Adrenal gland (tissue), 12 donors: ENCODE results near the gene RTKN2. TPM values are rescaled to one million over a fixed set of nuclear protein-coding genes. Genes with fewer than 3 reads are reported as not detected.

Experiments used
- DNase-seq, 7 donors: peaks; one replicate each; pipeline ENCODE4 v3.0.0-alpha.2; 2019 to 2020
- H3K27ac ChIP-seq, 5 donors: fragments of 200-600 bp; sonication (generic) in 4 of 5; 1 replicate in 3 of 5; 2 replicates in 2 of 5; pipeline versions ENCODE4 v1.5.1 to v1.8.0; 2016 to 2020; ENCODE audit warnings: mild to moderate bottlenecking in 1 of 5
- H3K27me3 ChIP-seq: fragments of 200-600 bp; 2 replicates; pipeline ENCODE4 v1.8.0; 2021
- H3K36me3 ChIP-seq, 2 donors: fragments of 200-600 bp; replicated peaks in 1 of 2; 1 replicate in 1 of 2; 2 replicates in 1 of 2; pipeline versions ENCODE4 v1.5.1 to v1.8.0; 2018 to 2022
- H3K4me1 ChIP-seq, 2 donors: fragments of 200-600 bp; replicated peaks in 1 of 2; 1 replicate in 1 of 2; 2 replicates in 1 of 2; pipeline versions ENCODE4 v1.5.1 to v1.8.0; 2018 to 2021
- H3K4me3 ChIP-seq, 4 donors: fragments of 200-600 bp; sonication (generic) in 3 of 4; one replicate each; pipeline ENCODE4 v1.5.1; 2016 to 2018
- H3K9me3 ChIP-seq, 3 donors: fragments of 200-600 bp; sonication (generic) in 1 of 3; replicated peaks in 1 of 3; 1 replicate in 2 of 3; 2 replicates in 1 of 3; pipeline versions ENCODE4 v1.5.1 to v1.8.0; 2016 to 2021
- CTCF ChIP-seq, 6 experiments: fragments of 450-650 bp in 4 of 6; fragments of 200-600 bp in 2 of 6; sonication (generic) in 1 of 6; IDR thresholded peaks; 1 replicate in 5 of 6; 2 replicates in 1 of 6; pipeline versions ENCODE4 v1.5.1 to v1.8.0; 2016 to 2021; ENCODE audit warnings: antibody characterized with exemption in 6 of 6, mild to moderate bottlenecking in 2 of 6, moderate library complexity in 1 of 6
- POLR2A ChIP-seq, 2 donors: fragments of 450-650 bp; IDR thresholded peaks; one replicate each; pipeline ENCODE4 v1.6.1; 2017; ENCODE audit warnings: antibody characterized with exemption in 2 of 2, mild to moderate bottlenecking in 2 of 2, moderate library complexity in 1 of 2
- WGBS, 4 donors: extraction: QIAGEN DNeasy Blood & Tissue Kit in 2 of 4; methylation state at CpG; one replicate each; pipeline versions ENCODE4 v1.1.5 to v1.1.7; 2013 to 2017; 5-methylcytosine and 5-hydroxymethylcytosine counted together
- intact Hi-C, 2 donors: fragments of 100-400 bp; cut with DNase I; formaldehyde crosslinking; loops; one replicate each; pipeline versions ENCODE4 v1.14.1 to v1.15.0; 2022 to 2023
- polyA plus RNA-seq, 3 donors: library from polyadenylated mRNA; stranded (reverse); fragments of 200-250 nt in 2 of 3; fragments of 350-450 nt in 1 of 3; fragmentation: Illumina TruSeq in 1 of 3; extraction: RNeasy Lipid Tissue Mini Kit (QIAGEN cat#74804) in 1 of 3; gene quantifications; one replicate each; pipeline ENCODE4 v1.2.3, GENCODE V29; 2013 to 2014
- total RNA-seq, 9 donors: library from RNA; depleted of rRNA in 4 of 9; stranded (reverse); fragments of >200 nt in 4 of 9; fragments of 120-200 nt in 1 of 9; fragmentation: NEBNext Ultra II Directional in 1 of 9; extraction: Animal tissue kit (Norgen Biotek cat#: 25700) in 1 of 9; gene quantifications; one replicate each; pipeline versions ENCODE4 v1.1.0 to v1.2.4, GENCODE V29; 2013 to 2023
- donor health status: healthy with polysubstance abuse.
- donor health status: Bipolar disorder and iron deficiency.
- donor health status: DM: yes; HTN: yes; CAD: no.
- donor health status: DM: no; HTN: no; CAD: no.
- donor health status: DM: no; HTN: no; CAD: no.
- donor health status: DM: yes; HTN: yes; CAD: no.

RTKN2 gene
- total and polyA plus RNA-seq, 12 donors = 0.07 to 3.4 (median 0.09) TPM; not detected in 4

GRCh38 chr10:62266611-62267010 lies 2.0 kb downstream of the RTKN2 start:
- TF ChIP-seq POLR2A (IDR thresholded peaks at IDR 0.05) (no peak), CTCF (IDR thresholded peaks at IDR 0.05) (no peak)
- Histone ChIP-seq H3K27me3 (peaks cover 3% of the 10 kb centered on the region), H3K27ac (no peak overlapping the region), H3K9me3 (no peaks in the 10 kb centered on the region), H3K4me1 (peaks cover 5 to 9% of the 10 kb centered on the region in 2 donors), H3K36me3 (no peaks in the 10 kb centered on the region), H3K4me3 (no peak overlapping the region)
- no peak for DNase-seq
- 62 to 67% (median 65%) methylated on average over 3 of the region's 3 CpGs for WGBS, 4 donors
- intact Hi-C loops = no loop called here

DNA sequence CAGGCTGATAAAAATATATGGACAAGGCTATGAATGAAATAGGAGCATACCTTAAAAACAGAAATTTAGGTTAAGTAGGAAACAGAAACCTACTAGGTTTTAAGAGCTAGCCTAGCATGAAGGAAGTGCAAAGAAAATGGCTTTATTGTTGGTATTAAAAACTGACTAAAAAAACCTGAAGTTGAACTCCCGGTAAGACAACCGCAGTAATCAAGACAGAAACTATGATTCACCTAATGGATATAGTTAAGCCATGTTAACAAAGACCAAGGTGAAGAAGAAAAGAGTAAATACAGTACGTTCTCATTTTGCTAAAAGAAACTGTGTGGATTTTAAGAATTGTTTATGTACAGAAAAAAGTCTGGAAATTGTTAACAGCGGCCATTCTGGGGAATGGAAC lies 2.5 kb downstream of the RTKN2 start:
- intact Hi-C loops = no loop called here
- no peaks in the 10 kb centered on the region for H3K36me3 ChIP-seq

DNA sequence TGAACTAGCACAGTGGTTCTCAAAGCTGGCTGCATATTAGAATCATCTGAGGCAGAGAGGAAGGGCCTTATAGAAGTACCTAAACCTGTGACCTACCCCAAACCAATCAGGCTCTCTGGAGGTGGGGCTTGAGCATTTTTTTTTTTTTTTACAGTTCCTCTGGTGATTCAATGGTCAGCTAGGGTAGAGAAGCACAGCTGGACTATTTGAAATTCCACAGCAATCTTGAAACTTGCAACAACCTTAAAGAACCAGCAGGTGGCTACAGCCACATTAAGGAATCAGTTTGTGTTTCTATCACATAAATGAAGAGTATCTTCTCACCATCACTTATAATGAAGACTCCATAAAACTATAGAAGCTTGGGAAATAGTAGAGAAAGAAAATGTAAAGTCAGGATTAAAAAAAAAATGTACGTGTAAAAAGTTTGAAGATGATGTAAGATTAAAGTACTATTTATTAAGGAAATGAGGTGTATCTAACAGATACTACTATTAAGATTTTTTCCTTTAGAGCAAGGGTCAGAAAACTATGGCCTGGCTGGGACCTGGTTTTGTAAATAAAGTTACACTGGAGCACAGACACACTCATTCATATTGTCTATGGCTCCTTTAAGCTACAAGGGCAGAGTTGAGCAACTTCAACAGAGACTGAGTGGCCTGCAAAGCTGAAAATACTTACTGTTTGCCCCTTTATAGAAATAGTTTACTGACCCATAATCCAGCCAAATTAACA lies 3.8 kb downstream of the RTKN2 start:
- peak in 1 of 7 donors; percentile 19 for DNase-seq
- Histone ChIP-seq H3K9me3 (no peaks in the 10 kb centered on the region), H3K36me3 (no peaks in the 10 kb centered on the region), H3K27me3 (peaks cover 3% of the 10 kb centered on the region), H3K4me1 (peaks cover 5 to 9% of the 10 kb centered on the region in 2 donors), H3K4me3 (no peak overlapping the region), H3K27ac (no peak overlapping the region)
- intact Hi-C loops = no loop called here
- 13 to 38% (median 28%) methylated on average over 1 of the region's 1 CpG for WGBS, 4 donors
- TF ChIP-seq CTCF (IDR thresholded peaks at IDR 0.05) (peak; percentile 25 to 62 (median 54)), POLR2A (IDR thresholded peaks at IDR 0.05) (no peak)

More for the DNA sequence above, 2.5 kb downstream of the RTKN2 start:
- DNase-seq = no peak
- Histone ChIP-seq H3K9me3 (no peaks in the 10 kb centered on the region), H3K27ac (no peak overlapping the region), H3K4me1 (peaks cover 5 to 9% of the 10 kb centered on the region in 2 donors), H3K27me3 (peaks cover 3% of the 10 kb centered on the region), H3K4me3 (no peak overlapping the region)
- WGBS, 4 donors = 63 to 93% (median 72%) methylated on average over 4 of the region's 4 CpGs
- TF ChIP-seq POLR2A (IDR thresholded peaks at IDR 0.05) (no peak), CTCF (IDR thresholded peaks at IDR 0.05) (no peak)

- intact Hi-C loops = no loop called here
Observed at GRCh38 chr10:62264126-62264525, 4.5 kb downstream of the RTKN2 start.

More at GRCh38 chr10:62264126-62264525, 4.5 kb downstream of the RTKN2 start:
- H3K36me3 ChIP-seq = no peaks in the 10 kb centered on the region
- TF ChIP-seq POLR2A (IDR thresholded peaks at IDR 0.05) (no peak), CTCF (IDR thresholded peaks at IDR 0.05) (no peak)
- no peak for DNase-seq
- H3K27me3 ChIP-seq = peaks cover 3% of the 10 kb centered on the region
- peaks cover 5 to 9% of the 10 kb centered on the region in 2 donors for H3K4me1 ChIP-seq
- no peaks in the 10 kb centered on the region for H3K9me3 ChIP-seq
- H3K27ac ChIP-seq = no peak overlapping the region
- no peak overlapping the region for H3K4me3 ChIP-seq
